ENCODE results near the gene PDCL3. TPM values are rescaled to one million over a fixed set of nuclear protein-coding genes. Genes with fewer than 3 reads are reported as not detected.

The PDCL3 gene
- total and polyA plus RNA-seq, 2 donors (not counting 3 experiments of a cell fraction or from before 2014, with no cell fraction given): 19.4 to 32.8 TPM

DNA sequence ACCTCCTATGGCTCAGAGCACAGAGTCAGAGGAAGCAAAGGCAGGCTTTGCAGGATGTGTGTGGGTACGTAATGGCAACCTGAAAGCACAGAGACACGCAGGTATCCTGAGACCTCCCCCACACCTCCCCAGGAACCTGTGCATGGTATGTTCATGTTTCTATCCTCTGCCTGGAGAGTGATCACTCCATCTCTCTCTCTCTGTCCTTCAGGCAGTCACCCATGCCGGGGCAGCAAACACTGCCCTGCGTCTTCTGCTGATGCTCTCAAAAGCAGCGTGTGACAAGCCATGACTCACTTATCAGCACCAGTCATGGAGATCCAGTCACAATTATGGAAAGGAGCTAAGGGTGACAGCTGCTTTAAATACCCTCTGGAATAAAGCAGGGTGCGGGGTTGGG, 52.7 kb downstream of the PDCL3 start:
- ChIA-PET CTCF (no interaction called here), POLR2A (no interaction called here)
- intact Hi-C loops (cut with micrococcal nuclease): no loop called here
- Histone ChIP-seq H3K9ac (replicated peaks; ENCODE audit: extremely low read depth, insufficient read depth, low read length) (no peak overlapping the region), H4K20me1 (replicated peaks; ENCODE audit: control insufficient read depth, extremely low read depth, insufficient read depth, low read length) (no peaks in the 10 kb centered on the region), H3K4me2 (ENCODE audit: insufficient read depth, low read length) (no peak overlapping the region), H3K79me2 (ENCODE audit: control insufficient read depth, insufficient read depth, low read length) (no peaks in the 10 kb centered on the region), H3K4me3 (replicated peaks in 1 of 3; ENCODE audit: insufficient read depth in 1 of 3, low read depth in 1 of 3, low read length in 3 of 3) (no peak overlapping the region), H3K4me1 (ENCODE audit: control insufficient read depth, extremely low read depth, insufficient read depth, low read length) (no peaks in the 10 kb centered on the region), H3K9me3 (replicated peaks; ENCODE audit: control insufficient read depth, insufficient read depth, low read length) (no peaks in the 10 kb centered on the region), H3K9me1 (replicated peaks; ENCODE audit: control insufficient read depth, extremely low read depth, insufficient read depth, low read length) (no peaks in the 10 kb centered on the region), H3K36me3 (ENCODE audit: control insufficient read depth in 2 of 2, extremely low read depth in 1 of 2, insufficient read depth in 2 of 2, low read length in 2 of 2) (no peaks in the 10 kb centered on the region), H3K27me3 (ENCODE audit: control insufficient read depth in 2 of 2, insufficient read depth in 2 of 2, low read length in 2 of 2) (no peaks in the 10 kb centered on the region), H2AFZ (ENCODE audit: low read depth, low read length) (no peak overlapping the region), H3K27ac (ENCODE audit: insufficient read depth, low read depth, low read length) (no peak overlapping the region)
- dilution Hi-C loops (cut with MboI; ENCODE audit: extremely low pct_ligation_motif_present, low sequenced_read_pairs): no loop called here
- FAIRE-seq (no peak), DNase-seq (ENCODE audit: low read depth, low spot score) (no peak)
- TF ChIP-seq, protein P1, sequence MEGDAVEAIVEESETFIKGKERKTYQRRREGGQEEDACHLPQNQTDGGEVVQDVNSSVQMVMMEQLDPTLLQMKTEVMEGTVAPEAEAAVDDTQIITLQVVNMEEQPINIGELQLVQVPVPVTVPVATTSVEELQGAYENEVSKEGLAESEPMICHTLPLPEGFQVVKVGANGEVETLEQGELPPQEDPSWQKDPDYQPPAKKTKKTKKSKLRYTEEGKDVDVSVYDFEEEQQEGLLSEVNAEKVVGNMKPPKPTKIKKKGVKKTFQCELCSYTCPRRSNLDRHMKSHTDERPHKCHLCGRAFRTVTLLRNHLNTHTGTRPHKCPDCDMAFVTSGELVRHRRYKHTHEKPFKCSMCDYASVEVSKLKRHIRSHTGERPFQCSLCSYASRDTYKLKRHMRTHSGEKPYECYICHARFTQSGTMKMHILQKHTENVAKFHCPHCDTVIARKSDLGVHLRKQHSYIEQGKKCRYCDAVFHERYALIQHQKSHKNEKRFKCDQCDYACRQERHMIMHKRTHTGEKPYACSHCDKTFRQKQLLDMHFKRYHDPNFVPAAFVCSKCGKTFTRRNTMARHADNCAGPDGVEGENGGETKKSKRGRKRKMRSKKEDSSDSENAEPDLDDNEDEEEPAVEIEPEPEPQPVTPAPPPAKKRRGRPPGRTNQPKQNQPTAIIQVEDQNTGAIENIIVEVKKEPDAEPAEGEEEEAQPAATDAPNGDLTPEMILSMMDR (IDR thresholded peaks at IDR 0.05; ENCODE audit: extremely low read depth in 1 of 2, insufficient read depth in 1 of 2, low read depth in 1 of 2, low read length in 2 of 2): no peak
- no peak for TF ChIP-seq POLR2A (IDR thresholded peaks at IDR 0.05; ENCODE audit: low read depth, low read length)
- TF ChIP-seq MYC (IDR thresholded peaks at IDR 0.05; ENCODE audit: low read depth, low read length): no peak
- TF ChIP-seq GATA2 (IDR thresholded peaks at IDR 0.05; ENCODE audit: insufficient read depth, insufficient read length, low read depth, low read length): no peak
- TF ChIP-seq, protein P2, sequence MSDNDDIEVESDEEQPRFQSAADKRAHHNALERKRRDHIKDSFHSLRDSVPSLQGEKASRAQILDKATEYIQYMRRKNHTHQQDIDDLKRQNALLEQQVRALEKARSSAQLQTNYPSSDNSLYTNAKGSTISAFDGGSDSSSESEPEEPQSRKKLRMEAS (IDR thresholded peaks at IDR 0.05; ENCODE audit: insufficient read depth, insufficient read length): no peak
- no peak for TF ChIP-seq FOS (IDR thresholded peaks at IDR 0.05; ENCODE audit: borderline replicate concordance, insufficient read depth, low read length)
- TF ChIP-seq POLR2AphosphoS5 (IDR thresholded peaks at IDR 0.05; ENCODE audit: insufficient read depth, low read depth, low read length): no peak
- TF ChIP-seq EZH2 (IDR thresholded peaks at IDR 0.05; ENCODE audit: borderline replicate concordance, low read depth, low read length, severe bottlenecking): no peak
- no peak for TF ChIP-seq JUN (IDR thresholded peaks at IDR 0.05; ENCODE audit: borderline replicate concordance, insufficient read depth, insufficient read length, low read depth)
- BruUV-seq (replicated peaks): no TSS peak
